Neutrophil (primary cell): Measurements from ENCODE around the gene MEIS3.

ENCODE experiments used
- H3K27ac ChIP-seq: fragments of 200-600 bp; sonication (generic); 2 replicates; pipeline ENCODE4 v1.5.1; 2016; ENCODE audit warnings: mild to moderate bottlenecking, moderate library complexity
- H3K27me3 ChIP-seq: fragments of 200-600 bp; sonication (generic); 2 replicates; pipeline ENCODE4 v1.6.0; 2016; ENCODE audit warnings: mild to moderate bottlenecking
- H3K36me3 ChIP-seq: fragments of 200-600 bp; sonication (generic); 2 replicates; pipeline ENCODE4 v1.5.1; 2017
- H3K4me1 ChIP-seq, 2 experiments: fragments of 200-600 bp in 1 of 2; sonication (generic) in 1 of 2; 1 replicate in 1 of 2; 2 replicates in 1 of 2; pipeline versions ENCODE4 v1.5.1 to v1.6.1; 2013 to 2016; ENCODE audit warnings: low read depth in 1 of 2, low read length in 1 of 2, mild to moderate bottlenecking in 1 of 2, moderate library complexity in 1 of 2; ENCODE audit not compliant: control insufficient read depth in 1 of 2, insufficient read depth in 1 of 2
- H3K4me3 ChIP-seq, 2 experiments: fragments of 200-600 bp in 1 of 2; sonication (generic) in 1 of 2; 1 replicate in 1 of 2; 2 replicates in 1 of 2; pipeline ENCODE4 v1.5.1; 2013 to 2016; ENCODE audit warnings: low read depth in 1 of 2, low read length in 1 of 2, mild to moderate bottlenecking in 1 of 2, moderate library complexity in 1 of 2
- H3K9me3 ChIP-seq: fragments of 200-600 bp; sonication (generic); 2 replicates; pipeline ENCODE4 v1.5.1; 2016
- TF ChIP-seq, protein P1 (sequence below): fragments of 200-600 bp; sonication (generic); IDR thresholded peaks from 2 replicates; pipeline ENCODE4 v1.5.1; 2016; ENCODE audit warnings: antibody characterized with exemption

Gene MEIS3

DNA sequence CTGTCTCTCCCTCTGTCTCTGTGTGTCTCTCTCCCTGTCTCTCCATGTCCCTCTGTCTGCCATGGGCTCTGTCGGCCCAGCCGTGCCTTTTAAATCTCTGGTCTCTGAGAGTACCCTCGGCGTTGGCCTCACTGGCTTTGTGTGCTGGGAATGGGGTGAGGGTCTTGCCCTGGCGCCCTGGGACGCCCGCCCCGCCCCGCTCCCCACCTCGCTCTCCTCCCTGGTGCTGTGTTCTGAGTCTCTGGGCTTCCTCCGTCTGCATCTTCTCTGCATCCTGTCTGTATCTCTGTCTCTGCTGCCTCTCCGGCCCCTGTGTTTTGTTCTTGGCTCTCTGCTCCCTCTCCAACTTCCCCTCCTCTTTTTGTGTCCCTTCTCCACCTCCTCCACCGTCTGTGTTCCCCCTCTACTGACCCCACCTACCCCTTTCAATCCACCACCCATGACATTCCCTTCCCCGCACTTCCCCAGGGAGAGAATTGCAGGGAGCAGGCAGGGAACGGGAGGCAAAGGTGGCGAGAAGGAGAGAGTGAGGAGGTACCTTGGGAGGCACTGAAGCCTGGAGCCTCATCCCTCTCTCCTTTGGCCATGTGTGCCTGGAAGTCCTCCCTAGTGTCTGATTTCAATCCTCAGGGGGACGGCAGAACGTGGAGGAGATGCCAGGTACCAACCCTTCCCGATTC is 4.0 kb upstream of the MEIS3 start:
- Histone ChIP-seq H3K4me1 (peaks cover 2 to 4% of the 10 kb centered on the region in 2 experiments), H3K9me3 (no peaks in the 10 kb centered on the region), H3K27ac (no peak overlapping the region), H3K27me3 (peaks cover 100% of the 10 kb centered on the region), H3K36me3 (no peaks in the 10 kb centered on the region), H3K4me3 (no peak overlapping the region)
- TF ChIP-seq, protein P1, sequence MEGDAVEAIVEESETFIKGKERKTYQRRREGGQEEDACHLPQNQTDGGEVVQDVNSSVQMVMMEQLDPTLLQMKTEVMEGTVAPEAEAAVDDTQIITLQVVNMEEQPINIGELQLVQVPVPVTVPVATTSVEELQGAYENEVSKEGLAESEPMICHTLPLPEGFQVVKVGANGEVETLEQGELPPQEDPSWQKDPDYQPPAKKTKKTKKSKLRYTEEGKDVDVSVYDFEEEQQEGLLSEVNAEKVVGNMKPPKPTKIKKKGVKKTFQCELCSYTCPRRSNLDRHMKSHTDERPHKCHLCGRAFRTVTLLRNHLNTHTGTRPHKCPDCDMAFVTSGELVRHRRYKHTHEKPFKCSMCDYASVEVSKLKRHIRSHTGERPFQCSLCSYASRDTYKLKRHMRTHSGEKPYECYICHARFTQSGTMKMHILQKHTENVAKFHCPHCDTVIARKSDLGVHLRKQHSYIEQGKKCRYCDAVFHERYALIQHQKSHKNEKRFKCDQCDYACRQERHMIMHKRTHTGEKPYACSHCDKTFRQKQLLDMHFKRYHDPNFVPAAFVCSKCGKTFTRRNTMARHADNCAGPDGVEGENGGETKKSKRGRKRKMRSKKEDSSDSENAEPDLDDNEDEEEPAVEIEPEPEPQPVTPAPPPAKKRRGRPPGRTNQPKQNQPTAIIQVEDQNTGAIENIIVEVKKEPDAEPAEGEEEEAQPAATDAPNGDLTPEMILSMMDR: no peak

DNA sequence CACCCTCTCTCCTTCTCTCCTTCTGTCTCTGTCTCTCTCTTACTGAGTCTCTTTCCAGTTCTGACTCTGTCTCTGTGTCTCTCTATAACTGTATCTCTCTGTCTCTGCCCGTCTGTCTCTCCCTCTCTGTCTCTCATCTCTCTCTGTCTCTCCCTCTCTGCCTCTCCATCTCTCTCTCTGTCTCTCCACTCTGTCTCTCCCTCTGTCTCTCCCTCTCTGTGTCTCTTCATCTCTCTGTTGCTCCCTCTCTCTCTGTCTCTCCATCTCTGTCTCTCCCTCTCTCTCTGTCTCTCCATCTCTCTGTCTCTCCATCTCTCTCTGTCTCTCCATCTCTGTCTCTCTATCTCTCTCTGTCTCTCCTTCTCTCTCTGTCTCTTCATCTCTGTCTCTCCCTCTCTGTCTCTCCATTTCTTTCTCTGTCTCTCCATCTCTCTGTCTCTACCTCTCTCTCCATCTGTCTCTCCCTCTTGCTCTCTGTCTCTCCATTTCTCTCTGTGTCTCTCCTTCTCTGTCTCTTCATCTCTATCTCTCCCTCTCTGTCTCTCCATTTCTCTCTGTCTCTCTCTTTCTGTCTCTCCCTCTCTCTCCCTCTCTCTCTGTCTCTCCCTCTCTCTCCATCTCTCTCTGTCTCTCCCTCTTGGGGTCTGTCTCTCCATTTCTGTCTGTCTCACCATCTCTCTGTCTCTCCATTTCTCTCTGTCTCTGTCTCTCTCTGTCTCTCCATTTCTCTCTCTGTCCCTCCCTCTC is 3.3 kb upstream of the MEIS3 start:
- TF ChIP-seq, protein P1: no peak
- Histone ChIP-seq H3K27ac (no peak overlapping the region), H3K36me3 (no peaks in the 10 kb centered on the region), H3K4me3 (no peak overlapping the region), H3K9me3 (no peaks in the 10 kb centered on the region), H3K4me1 (no peaks in the 10 kb centered on the region), H3K27me3 (peaks cover 100% of the 10 kb centered on the region)

DNA sequence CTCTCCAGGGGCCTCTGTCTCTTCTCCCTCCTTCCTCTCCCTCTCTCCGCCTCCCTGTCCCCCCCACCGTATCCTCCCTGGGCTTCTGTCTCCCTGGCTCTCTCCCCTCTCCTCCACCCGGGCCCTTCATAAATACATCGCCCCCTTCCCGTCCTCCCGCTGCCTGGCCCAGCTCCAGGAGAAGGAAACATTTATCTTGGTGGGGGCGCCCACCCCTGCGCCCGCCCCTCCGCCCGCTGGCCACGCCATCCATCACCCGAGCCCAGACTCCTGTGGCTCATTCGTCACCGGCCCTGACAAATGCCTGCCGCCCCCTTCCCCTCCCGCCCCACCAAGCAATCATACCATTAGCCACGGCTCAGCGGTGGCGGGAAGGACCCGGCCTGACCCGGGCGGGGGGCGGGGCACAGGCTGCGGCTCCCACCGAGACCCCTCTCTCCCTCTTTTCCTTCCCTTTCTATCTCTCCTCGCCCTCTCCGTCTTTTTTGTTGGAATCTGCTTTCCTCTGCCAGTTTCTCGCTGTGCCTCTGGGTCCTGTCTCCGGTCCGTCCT is 2.6 kb upstream of the MEIS3 start:
- Histone ChIP-seq H3K36me3 (no peaks in the 10 kb centered on the region), H3K4me1 (no peaks in the 10 kb centered on the region), H3K9me3 (no peaks in the 10 kb centered on the region), H3K4me3 (no peak overlapping the region), H3K27ac (no peak overlapping the region), H3K27me3 (peaks cover 100% of the 10 kb centered on the region)
- TF ChIP-seq, protein P1: no peak

DNA sequence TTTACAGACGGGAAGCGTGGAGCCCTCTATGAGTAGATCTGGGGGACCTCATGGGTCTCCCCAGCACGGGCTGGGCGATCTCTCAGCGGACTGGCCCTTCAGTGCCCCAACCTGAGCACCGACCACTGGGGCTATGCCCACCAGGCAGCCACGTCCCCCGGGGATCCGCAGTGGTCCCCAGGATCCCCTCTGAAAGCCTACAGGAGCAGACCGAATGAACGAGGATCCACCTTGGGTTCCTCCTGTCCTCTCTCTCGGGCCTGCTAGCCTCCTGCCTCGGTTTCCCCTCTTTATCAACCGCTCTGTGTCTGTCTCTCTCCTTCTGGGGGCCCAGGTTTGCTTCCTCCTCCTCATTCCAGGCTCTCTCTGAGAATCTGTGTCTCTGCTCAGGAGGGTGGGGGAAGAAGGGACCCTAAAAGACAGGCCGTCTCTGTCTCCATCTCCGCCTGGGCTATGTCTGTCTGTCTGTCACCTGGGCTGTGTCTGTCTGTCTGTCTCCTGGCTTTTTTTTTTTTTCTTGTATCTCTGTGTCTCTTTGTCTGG is 2.0 kb upstream of the MEIS3 start:
- Histone ChIP-seq H3K27me3 (peaks cover 100% of the 10 kb centered on the region), H3K9me3 (no peaks in the 10 kb centered on the region), H3K36me3 (no peaks in the 10 kb centered on the region), H3K27ac (no peak overlapping the region), H3K4me1 (no peaks in the 10 kb centered on the region), H3K4me3 (no peak overlapping the region)
- TF ChIP-seq, protein P1: no peak

DNA sequence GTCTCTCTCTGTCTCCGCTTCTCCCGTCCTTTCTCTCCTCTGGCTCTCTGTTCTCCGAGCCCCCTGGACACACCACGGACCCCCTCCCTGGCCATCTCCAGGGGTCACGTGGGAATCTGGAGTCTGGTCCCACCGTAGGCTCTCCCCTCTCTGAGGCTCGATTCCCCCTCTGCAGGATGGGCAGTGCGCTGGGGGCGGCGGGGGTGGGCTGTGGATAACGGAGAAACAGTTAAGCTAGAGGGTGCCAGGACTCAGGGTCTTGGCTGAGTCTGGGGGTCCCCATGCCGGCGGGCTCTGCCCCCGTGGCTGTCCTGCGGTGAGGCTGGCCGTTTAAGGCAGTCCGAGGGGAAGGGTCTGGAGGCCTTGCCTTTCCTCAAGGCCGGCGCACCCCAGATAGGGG is 462 bp upstream of the MEIS3 start:
- Histone ChIP-seq H3K36me3 (no peaks in the 10 kb centered on the region), H3K4me3 (no peak overlapping the region), H3K9me3 (no peaks in the 10 kb centered on the region), H3K27me3 (peaks cover 100% of the 10 kb centered on the region), H3K27ac (no peak overlapping the region), H3K4me1 (no peaks in the 10 kb centered on the region)
- TF ChIP-seq, protein P1: no peak
